ENCODE results near the gene TXK. TPM values are rescaled to one million over a fixed set of nuclear protein-coding genes. Genes with fewer than 3 reads are reported as not detected.

Gene TXK
- total and polyA plus RNA-seq, 2 experiments from 2014 or later, result 0.76 to 1.5 TPM

GRCh38 chr4:48147621-48148020, 13.6 kb upstream of the TXK start:
- Histone ChIP-seq H3K9me2 (replicated peaks; ENCODE audit: insufficient read depth) (no peaks in the 10 kb centered on the region), H2AFZ (no peak overlapping the region), H4K20me1 (ENCODE audit: insufficient read depth, poor library complexity, severe bottlenecking) (no peaks in the 10 kb centered on the region), H3K27ac (no peak overlapping the region), H3K4me3 (no peak overlapping the region), H3K36me3 (replicated peaks; ENCODE audit: insufficient read depth, low read depth) (no peaks in the 10 kb centered on the region), H3K79me2 (no peaks in the 10 kb centered on the region), H3K4me1 (ENCODE audit: insufficient read depth) (no peaks in the 10 kb centered on the region), H3K9me3 (ENCODE audit: low read depth) (no peaks in the 10 kb centered on the region), H3K27me3 (no peaks in the 10 kb centered on the region), H3K4me2 (no peak overlapping the region)
- WGBS (ENCODE audit: low lambda C conversion rate, missing lambda C conversion rate), result 89% methylated on average over 1 of the region's 1 CpG
- no peak for TF ChIP-seq EZH2phosphoT487 (IDR thresholded peaks at IDR 0.05; ENCODE audit: low read depth, severe bottlenecking, unreplicated experiment)
- TF ChIP-seq EZH2 (IDR thresholded peaks at IDR 0.05; ENCODE audit: borderline replicate concordance), result no peak
- no peak for TF ChIP-seq CTCF (IDR thresholded peaks at IDR 0.05; ENCODE audit: poor library complexity)
- DNase-seq (ENCODE audit: low spot score), result no peak

DNA sequence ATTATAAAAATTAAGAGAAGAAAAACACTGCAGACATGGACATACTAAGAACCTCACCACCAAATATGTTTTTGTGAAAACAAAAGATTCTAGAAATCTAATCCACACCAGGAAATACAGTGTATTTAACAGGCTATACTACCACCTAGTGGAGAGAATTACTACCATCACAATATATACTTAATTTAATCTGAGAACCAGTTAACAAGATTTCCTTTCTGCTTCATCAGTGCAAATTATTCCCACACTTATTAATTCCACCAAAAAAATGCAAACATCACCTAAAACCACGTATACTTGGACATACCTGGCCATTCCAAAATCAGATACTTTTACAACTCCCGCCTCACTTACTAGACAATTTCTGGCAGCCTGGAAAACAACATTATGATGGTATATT, 7.0 kb upstream of the TXK start:
- no peak overlapping the region for H2AFZ ChIP-seq
- no peaks in the 10 kb centered on the region for H3K27me3 ChIP-seq
- H3K9me2 ChIP-seq (replicated peaks; ENCODE audit: insufficient read depth), result no peaks in the 10 kb centered on the region
- no peak overlapping the region for H3K4me3 ChIP-seq
- DNase-seq (ENCODE audit: low spot score), result peak; percentile 56
- no peaks in the 10 kb centered on the region for H4K20me1 ChIP-seq (ENCODE audit: insufficient read depth, poor library complexity, severe bottlenecking)
- TF ChIP-seq EZH2 (IDR thresholded peaks at IDR 0.05; ENCODE audit: borderline replicate concordance) (no peak), CTCF (IDR thresholded peaks at IDR 0.05; ENCODE audit: poor library complexity) (peak; percentile 76), EZH2phosphoT487 (IDR thresholded peaks at IDR 0.05; ENCODE audit: low read depth, severe bottlenecking, unreplicated experiment) (no peak)
- H3K4me2 ChIP-seq, result no peak overlapping the region
- H3K9me3 ChIP-seq (ENCODE audit: low read depth), result no peaks in the 10 kb centered on the region
- 50% methylated on average over 2 of the region's 2 CpGs for WGBS (ENCODE audit: low lambda C conversion rate, missing lambda C conversion rate)
- no peaks in the 10 kb centered on the region for H3K79me2 ChIP-seq
- H3K27ac ChIP-seq, result no peak overlapping the region
- H3K4me1 ChIP-seq (ENCODE audit: insufficient read depth), result no peaks in the 10 kb centered on the region
- no peaks in the 10 kb centered on the region for H3K36me3 ChIP-seq (replicated peaks; ENCODE audit: insufficient read depth, low read depth)

DNA sequence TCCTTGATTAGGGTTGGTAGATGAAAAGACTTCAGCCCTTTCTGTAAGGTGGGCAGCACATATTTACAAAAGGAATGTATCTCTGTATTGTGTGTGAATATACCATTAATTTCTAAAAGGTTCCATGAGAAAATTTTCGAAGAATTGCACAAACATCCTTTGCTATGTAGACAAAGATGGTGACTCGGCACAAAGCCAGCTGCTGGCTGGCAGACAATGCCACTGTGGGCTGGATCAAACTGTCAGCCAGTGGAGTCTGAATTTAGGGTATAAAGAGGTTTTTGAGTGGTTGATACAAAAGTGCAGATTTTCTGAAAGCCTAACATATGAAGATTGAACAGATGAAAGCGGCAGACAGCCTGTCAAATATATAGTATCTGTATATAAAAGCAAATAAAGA, 5.6 kb upstream of the TXK start:
- Histone ChIP-seq H3K27ac (no peak overlapping the region), H3K79me2 (no peaks in the 10 kb centered on the region), H4K20me1 (ENCODE audit: insufficient read depth, poor library complexity, severe bottlenecking) (no peaks in the 10 kb centered on the region), H3K9me3 (ENCODE audit: low read depth) (no peaks in the 10 kb centered on the region), H3K4me2 (no peak overlapping the region), H3K27me3 (no peaks in the 10 kb centered on the region), H3K4me3 (no peak overlapping the region), H3K36me3 (replicated peaks; ENCODE audit: insufficient read depth, low read depth) (no peaks in the 10 kb centered on the region), H2AFZ (no peak overlapping the region), H3K4me1 (ENCODE audit: insufficient read depth) (no peaks in the 10 kb centered on the region), H3K9me2 (replicated peaks; ENCODE audit: insufficient read depth) (no peaks in the 10 kb centered on the region)
- WGBS (ENCODE audit: low lambda C conversion rate, missing lambda C conversion rate), result 92% methylated on average over 3 of the region's 3 CpGs
- TF ChIP-seq EZH2 (IDR thresholded peaks at IDR 0.05; ENCODE audit: borderline replicate concordance) (no peak), CTCF (IDR thresholded peaks at IDR 0.05; ENCODE audit: poor library complexity) (no peak)
- no peak for DNase-seq (ENCODE audit: low spot score)

- TF ChIP-seq EZH2 (IDR thresholded peaks at IDR 0.05; ENCODE audit: borderline replicate concordance), result no peak
- no peak for TF ChIP-seq CTCF (IDR thresholded peaks at IDR 0.05; ENCODE audit: poor library complexity)
- no peak for TF ChIP-seq EZH2phosphoT487 (IDR thresholded peaks at IDR 0.05; ENCODE audit: low read depth, severe bottlenecking, unreplicated experiment)
- Histone ChIP-seq H3K27me3 (no peaks in the 10 kb centered on the region), H3K4me1 (ENCODE audit: insufficient read depth) (no peaks in the 10 kb centered on the region), H4K20me1 (ENCODE audit: insufficient read depth, poor library complexity, severe bottlenecking) (no peaks in the 10 kb centered on the region), H3K4me2 (no peak overlapping the region), H3K9me2 (replicated peaks; ENCODE audit: insufficient read depth) (no peaks in the 10 kb centered on the region), H3K79me2 (no peaks in the 10 kb centered on the region), H2AFZ (no peak overlapping the region), H3K27ac (no peak overlapping the region), H3K9me3 (ENCODE audit: low read depth) (no peaks in the 10 kb centered on the region), H3K36me3 (replicated peaks; ENCODE audit: insufficient read depth, low read depth) (no peaks in the 10 kb centered on the region), H3K4me3 (no peak overlapping the region)
- 83% methylated on average over 3 of the region's 3 CpGs for WGBS (ENCODE audit: low lambda C conversion rate, missing lambda C conversion rate)
- DNase-seq (ENCODE audit: low spot score), result no peak
Observed at GRCh38 chr4:48138936-48139335, 4.9 kb upstream of the TXK start.

Data from hepatocyte (in vitro differentiated cells).